ENCODE data around the gene WDR73. TPM values are rescaled to one million over a fixed set of nuclear protein-coding genes. Genes with fewer than 3 reads are reported as not detected.

Gene WDR73
- total and polyA plus RNA-seq, 4 donors: 7.5 to 16.0 (median 10.1) TPM

- no peak for DNase-seq (ENCODE audit: low spot score)
- H3K36me3 ChIP-seq (ENCODE audit: control insufficient read depth in 4 of 4, insufficient read depth in 3 of 4, low read depth in 1 of 4, low read length in 3 of 4): peaks cover 8 to 30% (median 23%) of the 10 kb centered on the region in 4 donors
- WGBS: 99% methylated on average over 17 of the region's 17 CpGs
Observed at GRCh38 chr15:84621358-84621979, 32.6 kb downstream of the WDR73 start.

More at GRCh38 chr15:84621358-84621979, 32.6 kb downstream of the WDR73 start:
- peaks cover 0 to 2% (median under 1%) of the 10 kb centered on the region in 4 donors for H3K4me1 ChIP-seq (ENCODE audit: control insufficient read depth in 4 of 4, insufficient read depth in 4 of 4, low read length in 3 of 4)
- TF ChIP-seq EGR1 (IDR thresholded peaks at IDR 0.05; ENCODE audit: low read depth in 2 of 2): no peak
- TF ChIP-seq RXRA (IDR thresholded peaks at IDR 0.05): no peak
- no peak for TF ChIP-seq NR2F2 (IDR thresholded peaks at IDR 0.05)
- TF ChIP-seq ATF3 (IDR thresholded peaks at IDR 0.05): no peak
- no peak for TF ChIP-seq MAX (IDR thresholded peaks at IDR 0.05)
- no peak for TF ChIP-seq SP1 (IDR thresholded peaks at IDR 0.05)
- TF ChIP-seq YY1 (IDR thresholded peaks at IDR 0.05): no peak
- TF ChIP-seq ZBTB33 (IDR thresholded peaks at IDR 0.05): no peak
- TF ChIP-seq HNF4G (IDR thresholded peaks at IDR 0.05): no peak
- TF ChIP-seq HNF4A (conservative IDR thresholded peaks at IDR 0.05): no peak
- no peak for TF ChIP-seq REST (IDR thresholded peaks at IDR 0.05)
- no peak for TF ChIP-seq FOXA2 (IDR thresholded peaks at IDR 0.05)
- TF ChIP-seq JUND (IDR thresholded peaks at IDR 0.05): no peak
- no peak for TF ChIP-seq GABPA (IDR thresholded peaks at IDR 0.05 in 1 of 2, conservative IDR thresholded peaks at IDR 0.05 in 1 of 2)
- TF ChIP-seq FOXA1 (IDR thresholded peaks at IDR 0.05): no peak
- TF ChIP-seq RAD21 (IDR thresholded peaks at IDR 0.05): no peak
- no peak for TF ChIP-seq CTCF (IDR thresholded peaks at IDR 0.05; ENCODE audit: low read depth, low read length, missing input control)
- no peak for TF ChIP-seq TAF1 (conservative IDR thresholded peaks at IDR 0.05)
- H3K9me3 ChIP-seq (ENCODE audit: control insufficient read depth in 4 of 4, low read length in 3 of 4): peaks cover 11 to 17% (median 15%) of the 10 kb centered on the region in 4 donors
- no peak overlapping the region for H3K9ac ChIP-seq (ENCODE audit: low read depth in 1 of 2, low read length in 2 of 2)
- peak overlapping the region in 2 of 3 donors; percentile 1 to 15 for H3K4me3 ChIP-seq (ENCODE audit: low read depth in 1 of 3, low read length in 3 of 3)
- H3K27me3 ChIP-seq (ENCODE audit: control insufficient read depth in 4 of 4, insufficient read depth in 4 of 4, low read length in 3 of 4): no peaks in the 10 kb centered on the region
- no peak overlapping the region for H3K27ac ChIP-seq (ENCODE audit: low read depth in 1 of 2, low read length in 2 of 2)

Data from liver (tissue), 9 donors.